Heart right ventricle (tissue), 16 donors: ENCODE measurements around the gene CPXM1. TPM values are rescaled to one million over a fixed set of nuclear protein-coding genes. Genes with fewer than 3 reads are reported as not detected.

Source experiments
- ATAC-seq, 8 donors: fragments of 200-7000 bp; cut with Tn5 transposase; one replicate each; pipeline ENCODE4 v1.9.1; 2020; ENCODE audit warnings: mild to moderate bottlenecking in 8 of 8, moderate library complexity in 8 of 8, moderate number of reproducible peaks in 1 of 8
- DNase-seq, 2 donors: peaks; one replicate each; pipeline ENCODE4 v3.0.0-alpha.2; 2020
- H3K27ac ChIP-seq, 10 donors: fragments of 200-600 bp; sonication (generic) in 2 of 10; one replicate each; pipeline versions ENCODE4 v1.5.0 to v1.8.0; 2020 to 2022; ENCODE audit warnings: mild to moderate bottlenecking in 3 of 10
- H3K27me3 ChIP-seq, 7 donors: fragments of 200-600 bp; one replicate each; pipeline ENCODE4 v1.8.0; 2021 to 2022; ENCODE audit warnings: mild to moderate bottlenecking in 2 of 7
- H3K36me3 ChIP-seq, 9 donors: fragments of 200-600 bp; sonication (generic) in 1 of 9; one replicate each; pipeline versions ENCODE4 v1.5.0 to v1.8.0; 2020 to 2022; ENCODE audit warnings: mild to moderate bottlenecking in 2 of 9
- H3K4me1 ChIP-seq, 9 donors: fragments of 200-600 bp; sonication (generic) in 1 of 9; one replicate each; pipeline versions ENCODE4 v1.5.0 to v1.8.0; 2020 to 2022; ENCODE audit warnings: mild to moderate bottlenecking in 4 of 9
- H3K4me3 ChIP-seq, 10 donors: fragments of 200-600 bp; sonication (generic) in 2 of 10; one replicate each; pipeline versions ENCODE4 v1.5.0 to v1.8.0; 2020 to 2022; ENCODE audit warnings: mild to moderate bottlenecking in 7 of 10, moderate library complexity in 2 of 10
- H3K9me3 ChIP-seq, 11 donors: fragments of 200-600 bp in 10 of 11; sonication (generic) in 2 of 11; one replicate each; pipeline versions ENCODE4 v1.5.0 to v1.8.0; 2013 to 2022; ENCODE audit warnings: mild to moderate bottlenecking in 2 of 11, control low read depth in 1 of 11, moderate library complexity in 1 of 11
- CTCF ChIP-seq, 9 donors: fragments of 200-600 bp; sonication (generic) in 2 of 9; IDR thresholded peaks; one replicate each; pipeline versions ENCODE4 v1.5.0 to v1.8.0; 2021 to 2022; ENCODE audit warnings: antibody characterized with exemption in 9 of 9, mild to moderate bottlenecking in 5 of 9, moderate library complexity in 1 of 9
- WGBS, 2 donors: extraction: QIAGEN DNeasy Blood & Tissue Kit; methylation state at CpG; one replicate each; pipeline ENCODE4 v1.1.7; 2013; ENCODE audit warnings: inconsistent platforms in 1 of 2; 5-methylcytosine and 5-hydroxymethylcytosine counted together
- intact Hi-C, 10 donors: fragments of 100-400 bp; cut with DNase I; formaldehyde crosslinking; loops; one replicate each; pipeline versions ENCODE4 v1.11.1 to v1.14.2; 2022
- polyA plus RNA-seq, 2 donors: library from polyadenylated mRNA; stranded (reverse); fragments of 200-250 nt; gene quantifications; one replicate each; pipeline ENCODE4 v1.2.3, GENCODE V29; 2013
- total RNA-seq, 10 donors: library from RNA; stranded (reverse); fragmentation: NEBNext Ultra II Directional in 3 of 10; extraction: Animal tissue kit (Norgen Biotek cat#: 25700) in 3 of 10; gene quantifications; one replicate each; pipeline versions ENCODE4 v1.2.1 to v1.2.4, GENCODE V29; 2021 to 2023
- donor health status: Arrhythmogenic right ventricular cardiomyopathy.
- donor health status: ischemic (EF 13 %, LVEDD 7.1; RV severe dilation, severe dysfunction).
- donor health status: healthy with polysubstance abuse.
- donor health status: DM: no; HTN: yes; CAD: no.
- donor health status: DM: no; HTN: no; CAD: no.
- donor health status: ischemic (EF 25% LVEDD 6.9; RV normal size, moderate dysfunction).
- donor health status: ischemic (EF 25% LVEDD 5.7; RV mildly dilated, moderate dysfunction).
- donor health status: healthy.
- donor health status: DM: yes; HTN: yes; CAD: no.
- donor health status: Ischemic cardiomyopathy.
- donor health status: ischemic (EF 35%, LVEDD 5.7; RV mildly dilated, moderate dysfunction).
- donor health status: nonischemic (EF 11% LVEDD 7.7; RV severe dilation, severe dysfunction).
- donor health status: DM: yes; HTN: yes; CAD: no.
- donor health status: PGD.
- donor health status: ischemic (EF 29% LVEDD 5.4; RV normal size, mild dysfunction).
- donor health status: nonischemic (EF 23%, LVEDD 6.1; RV moderate dilation, normal function).

Gene CPXM1
- total and polyA plus RNA-seq, 12 donors: 0.48 to 4.9 (median 1.4) TPM; not detected in 1

GRCh38 chr20:2746636-2747265, 53.7 kb downstream of the CPXM1 start:
- intact Hi-C loops: no loop called here
- DNase-seq (no peak), ATAC-seq (no peak)
- Histone ChIP-seq H3K9me3 (no peaks in the 10 kb centered on the region), H3K36me3 (no peaks in the 10 kb centered on the region), H3K27me3 (peaks cover under 1 to 41% (median 10%) of the 10 kb centered on the region in 7 donors), H3K27ac (no peak overlapping the region), H3K4me1 (peaks cover 2 to 21% (median 12%) of the 10 kb centered on the region in 9 donors), H3K4me3 (no peak overlapping the region)
- TF ChIP-seq CTCF (IDR thresholded peaks at IDR 0.05): no peak
- 80% methylated on average over 8 of the region's 8 CpGs for WGBS, 2 donors

- Histone ChIP-seq H3K27me3 (peaks cover 0 to 35% (median 6%) of the 10 kb centered on the region in 7 donors), H3K9me3 (no peaks in the 10 kb centered on the region), H3K4me3 (no peak overlapping the region), H3K4me1 (peaks cover 0 to 15% (median 5%) of the 10 kb centered on the region in 9 donors), H3K27ac (no peak overlapping the region), H3K36me3 (no peaks in the 10 kb centered on the region)
- intact Hi-C loops: no loop called here
- TF ChIP-seq CTCF (IDR thresholded peaks at IDR 0.05): no peak
- ATAC-seq (no peak), DNase-seq (no peak)
- 91 to 92% methylated on average over 4 of the region's 4 CpGs for WGBS, 2 donors
Observed at GRCh38 chr20:2745936-2746635, 54.3 kb downstream of the CPXM1 start.

DNA sequence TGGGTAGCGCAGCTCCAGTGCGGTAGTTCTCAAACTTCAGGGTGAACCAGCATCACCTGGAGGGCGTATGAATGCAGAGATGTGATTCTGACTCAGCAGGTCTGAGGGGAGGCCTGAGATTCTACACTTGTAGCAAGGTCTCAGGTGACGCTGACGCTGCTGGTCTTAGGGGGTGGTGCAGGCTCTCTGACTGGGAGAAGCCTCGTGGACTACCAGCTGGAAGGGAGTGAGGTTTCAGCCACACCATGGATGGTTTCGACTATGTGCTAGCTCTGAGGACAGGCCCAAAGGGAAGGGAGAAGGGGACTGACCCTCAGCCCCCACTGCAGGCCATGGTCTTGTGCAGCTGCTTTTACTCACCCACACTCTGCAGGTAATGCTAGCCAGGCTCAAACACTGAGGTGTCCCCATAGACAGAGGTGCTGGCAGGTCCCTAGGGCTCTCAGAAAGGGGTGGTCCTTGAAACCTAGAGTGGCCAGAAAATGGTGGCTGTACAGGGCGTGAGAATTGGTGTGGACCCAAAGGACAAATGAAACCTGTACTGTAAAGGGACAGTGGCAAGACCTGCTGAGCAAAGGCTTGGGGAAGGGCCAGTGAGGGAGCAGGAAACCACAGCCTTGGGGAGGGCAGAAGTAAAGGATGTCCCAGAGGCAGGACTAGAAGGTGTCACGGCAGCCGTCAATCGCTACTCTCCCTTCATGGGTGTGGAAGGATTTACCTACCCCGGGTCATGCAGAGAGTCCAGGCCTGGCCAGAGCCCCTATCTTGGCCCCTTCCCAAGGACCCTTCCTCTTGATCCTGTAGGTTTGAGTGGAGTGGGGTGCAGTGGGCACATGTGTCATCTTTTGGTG, 55.1 kb downstream of the CPXM1 start:
- Histone ChIP-seq H3K27me3 (peaks cover 0 to 27% (median 6%) of the 10 kb centered on the region in 7 donors), H3K36me3 (no peaks in the 10 kb centered on the region), H3K9me3 (no peaks in the 10 kb centered on the region), H3K4me1 (peaks cover 0 to 7% (median 0%) of the 10 kb centered on the region in 9 donors), H3K4me3 (no peak overlapping the region), H3K27ac (no peak overlapping the region)
- DNase-seq (no peak), ATAC-seq (no peak)
- TF ChIP-seq CTCF (IDR thresholded peaks at IDR 0.05): no peak
- 80 to 84% methylated on average over 12 of the region's 12 CpGs for WGBS, 2 donors
- intact Hi-C loops: no loop called here

Other genes starting within 250 kb of the CPXM1 start
- 10 to 100 TPM; 37.1 to 77.1 (median 46.7) TPM for gene NOP56, start 148.0 kb downstream of the CPXM1 start, total RNA-seq
- 10 to 100 TPM; 66.4 to 68.8 TPM for gene NOP56, start 148.0 kb downstream of the CPXM1 start, polyA plus RNA-seq
- 100 to 1,000 TPM; 135 to 264 (median 224) TPM for gene IDH3B, start 136.4 kb downstream of the CPXM1 start, total RNA-seq
- 100 to 1,000 TPM; 120 to 206 TPM for gene IDH3B, start 136.4 kb downstream of the CPXM1 start, polyA plus RNA-seq
- 1 to 10 TPM; 2.0 to 6.2 (median 3.6) TPM for gene EBF4, start 107.8 kb downstream of the CPXM1 start, total RNA-seq
- gene EBF4, start 107.8 kb downstream of the CPXM1 start, polyA plus RNA-seq: 1 to 10 TPM; 3.3 to 8.0 TPM
- gene C20orf141, start 14.4 kb upstream of the CPXM1 start, total RNA-seq: not detected
- gene C20orf141, start 14.4 kb upstream of the CPXM1 start, polyA plus RNA-seq: not detected
- not detected for gene TMEM239, start 15.7 kb upstream of the CPXM1 start, total RNA-seq
- gene TMEM239, start 15.7 kb upstream of the CPXM1 start, polyA plus RNA-seq: not detected
- 10 to 100 TPM in 3 of 10 donors, 1 to 10 TPM in 7; 4.5 to 11.9 (median 6.5) TPM for gene PCED1A, start 40.0 kb upstream of the CPXM1 start, total RNA-seq
- 10 to 100 TPM; 10.3 to 36.9 TPM for gene PCED1A, start 40.0 kb upstream of the CPXM1 start, polyA plus RNA-seq
- 10 to 100 TPM; 13.0 to 22.8 (median 19.3) TPM for gene VPS16, start 40.1 kb upstream of the CPXM1 start, total RNA-seq
- 10 to 100 TPM; 23.6 to 44.7 TPM for gene VPS16, start 40.1 kb upstream of the CPXM1 start, polyA plus RNA-seq
- 10 to 100 TPM; 22.1 to 37.3 (median 30.1) TPM for gene PTPRA, start 72.9 kb upstream of the CPXM1 start, total RNA-seq
- 10 to 100 TPM in 1 of 2 donors, 1 to 10 TPM in 1; 8.9 to 16.7 TPM for gene PTPRA, start 72.9 kb upstream of the CPXM1 start, polyA plus RNA-seq
- under 1 TPM in 1 of 10 donors, not detected in 9; 0.47 TPM for gene GNRH2, start 243.0 kb upstream of the CPXM1 start, total RNA-seq
- not detected for gene GNRH2, start 243.0 kb upstream of the CPXM1 start, polyA plus RNA-seq
- 10 to 100 TPM; 39.1 to 60.8 (median 51.5) TPM for gene MRPS26, start 245.4 kb upstream of the CPXM1 start, total RNA-seq
- 100 to 1,000 TPM; 115 to 119 TPM for gene MRPS26, start 245.4 kb upstream of the CPXM1 start, polyA plus RNA-seq